ENCODE data around the gene PPIF.

PPIF gene

GRCh38 chr10:79356104-79356503 lies 8.8 kb downstream of the PPIF start:
- Histone ChIP-seq H3K9me3 (ENCODE audit: control insufficient read depth, low read length) (no peaks in the 10 kb centered on the region), H2BK5ac (ENCODE audit: low read depth, low read length, poor library complexity, severe bottlenecking) (no peak overlapping the region), H3K23ac (ENCODE audit: low read length in 2 of 2) (no peak overlapping the region), H4K91ac (ENCODE audit: low read length) (no peak overlapping the region), H3K14ac (ENCODE audit: low read length in 2 of 2) (no peak overlapping the region), H3K4me2 (ENCODE audit: low read length, poor library complexity, severe bottlenecking) (no peak overlapping the region), H3K4me3 (ENCODE audit: insufficient read depth in 1 of 2, low read depth in 1 of 2, low read length in 2 of 2) (no peak overlapping the region), H2AFZ (ENCODE audit: low read depth, low read length) (no peak overlapping the region), H3K9ac (ENCODE audit: low read length) (no peak overlapping the region), H3K36me3 (ENCODE audit: control insufficient read depth in 1 of 2, insufficient read depth in 2 of 2, low read depth in 1 of 2, low read length in 2 of 2) (peaks cover 47 to 59% of the 10 kb centered on the region in 2 experiments), H3K27ac (ENCODE audit: low read length, poor library complexity, severe bottlenecking) (no peak overlapping the region), H2BK120ac (ENCODE audit: low read depth, low read length) (no peak overlapping the region), H2BK15ac (ENCODE audit: low read depth, poor library complexity, severe bottlenecking) (no peak overlapping the region), H3K27me3 (ENCODE audit: control insufficient read depth in 1 of 2, insufficient read depth in 1 of 2, low read length in 2 of 2) (no peaks in the 10 kb centered on the region), H3K18ac (ENCODE audit: low read depth in 1 of 2, low read length in 2 of 2) (no peak overlapping the region), H3K4ac (ENCODE audit: low read depth in 1 of 2, low read length in 2 of 2) (no peak overlapping the region), H2AK5ac (ENCODE audit: low read length, severe bottlenecking) (no peak overlapping the region), H2BK12ac (ENCODE audit: low read length in 2 of 2) (no peak overlapping the region), H3K79me1 (replicated peaks; ENCODE audit: low read length, poor library complexity, severe bottlenecking) (peaks cover 30% of the 10 kb centered on the region), H4K8ac (ENCODE audit: low read length) (no peak overlapping the region), H3K4me1 (ENCODE audit: control insufficient read depth, insufficient read depth, low read depth, low read length) (no peaks in the 10 kb centered on the region)
- WGBS, result 93% methylated on average over 5 of the region's 5 CpGs
- DNase-seq, result no peak

- Histone ChIP-seq H2AFZ (ENCODE audit: low read depth, low read length) (no peak overlapping the region), H3K27ac (ENCODE audit: low read length, poor library complexity, severe bottlenecking) (no peak overlapping the region), H4K8ac (ENCODE audit: low read length) (no peak overlapping the region), H3K4ac (ENCODE audit: low read depth in 1 of 2, low read length in 2 of 2) (no peak overlapping the region), H3K79me1 (replicated peaks; ENCODE audit: low read length, poor library complexity, severe bottlenecking) (peaks cover 24% of the 10 kb centered on the region), H2BK120ac (ENCODE audit: low read depth, low read length) (no peak overlapping the region), H3K23ac (ENCODE audit: low read length in 2 of 2) (no peak overlapping the region), H3K36me3 (ENCODE audit: control insufficient read depth in 1 of 2, insufficient read depth in 2 of 2, low read depth in 1 of 2, low read length in 2 of 2) (peaks cover 37 to 48% of the 10 kb centered on the region in 2 experiments), H3K4me3 (ENCODE audit: insufficient read depth in 1 of 2, low read depth in 1 of 2, low read length in 2 of 2) (no peak overlapping the region), H3K4me2 (ENCODE audit: low read length, poor library complexity, severe bottlenecking) (no peak overlapping the region), H3K9ac (ENCODE audit: low read length) (no peak overlapping the region), H4K91ac (ENCODE audit: low read length) (no peak overlapping the region), H2BK12ac (ENCODE audit: low read length in 2 of 2) (no peak overlapping the region), H2BK5ac (ENCODE audit: low read depth, low read length, poor library complexity, severe bottlenecking) (no peak overlapping the region), H2BK15ac (ENCODE audit: low read depth, poor library complexity, severe bottlenecking) (no peak overlapping the region), H3K27me3 (ENCODE audit: control insufficient read depth in 1 of 2, insufficient read depth in 1 of 2, low read length in 2 of 2) (no peaks in the 10 kb centered on the region), H3K4me1 (ENCODE audit: control insufficient read depth, insufficient read depth, low read depth, low read length) (no peaks in the 10 kb centered on the region), H2AK5ac (ENCODE audit: low read length, severe bottlenecking) (no peak overlapping the region), H3K18ac (ENCODE audit: low read depth in 1 of 2, low read length in 2 of 2) (no peak overlapping the region), H3K14ac (ENCODE audit: low read length in 2 of 2) (no peak overlapping the region), H3K9me3 (ENCODE audit: control insufficient read depth, low read length) (no peaks in the 10 kb centered on the region)
- no peak for DNase-seq
- WGBS, result 95% methylated on average over 9 of the region's 9 CpGs
Observed at GRCh38 chr10:79357180-79357579, 9.9 kb downstream of the PPIF start.

GRCh38 chr10:79358811-79359210 lies 11.5 kb downstream of the PPIF start:
- H3K4me2 ChIP-seq (ENCODE audit: low read length, poor library complexity, severe bottlenecking), result no peak overlapping the region
- 94% methylated on average over 5 of the region's 5 CpGs for WGBS
- H3K9ac ChIP-seq (ENCODE audit: low read length), result no peak overlapping the region
- H3K4ac ChIP-seq (ENCODE audit: low read depth in 1 of 2, low read length in 2 of 2), result no peak overlapping the region
- peaks cover 21 to 32% of the 10 kb centered on the region in 2 experiments for H3K36me3 ChIP-seq (ENCODE audit: control insufficient read depth in 1 of 2, insufficient read depth in 2 of 2, low read depth in 1 of 2, low read length in 2 of 2)
- H3K27ac ChIP-seq (ENCODE audit: low read length, poor library complexity, severe bottlenecking), result no peak overlapping the region
- H3K9me3 ChIP-seq (ENCODE audit: control insufficient read depth, low read length), result no peaks in the 10 kb centered on the region
- no peak overlapping the region for H2AK5ac ChIP-seq (ENCODE audit: low read length, severe bottlenecking)
- no peak overlapping the region for H4K8ac ChIP-seq (ENCODE audit: low read length)
- DNase-seq, result no peak
- H4K91ac ChIP-seq (ENCODE audit: low read length), result no peak overlapping the region
- no peak overlapping the region for H3K14ac ChIP-seq (ENCODE audit: low read length in 2 of 2)
- no peak overlapping the region for H2BK5ac ChIP-seq (ENCODE audit: low read depth, low read length, poor library complexity, severe bottlenecking)
- H3K23ac ChIP-seq (ENCODE audit: low read length in 2 of 2), result no peak overlapping the region
- no peaks in the 10 kb centered on the region for H3K4me1 ChIP-seq (ENCODE audit: control insufficient read depth, insufficient read depth, low read depth, low read length)
- H3K79me1 ChIP-seq (replicated peaks; ENCODE audit: low read length, poor library complexity, severe bottlenecking), result peaks cover 13% of the 10 kb centered on the region
- H3K18ac ChIP-seq (ENCODE audit: low read depth in 1 of 2, low read length in 2 of 2), result no peak overlapping the region
- no peak overlapping the region for H3K4me3 ChIP-seq (ENCODE audit: insufficient read depth in 1 of 2, low read depth in 1 of 2, low read length in 2 of 2)
- H2BK15ac ChIP-seq (ENCODE audit: low read depth, poor library complexity, severe bottlenecking), result no peak overlapping the region
- H3K27me3 ChIP-seq (ENCODE audit: control insufficient read depth in 1 of 2, insufficient read depth in 1 of 2, low read length in 2 of 2), result no peaks in the 10 kb centered on the region
- no peak overlapping the region for H2BK120ac ChIP-seq (ENCODE audit: low read depth, low read length)
- H2BK12ac ChIP-seq (ENCODE audit: low read length in 2 of 2), result no peak overlapping the region
- H2AFZ ChIP-seq (ENCODE audit: low read depth, low read length), result no peak overlapping the region

GRCh38 chr10:79359816-79360498 lies 12.7 kb downstream of the PPIF start:
- H2BK12ac ChIP-seq (ENCODE audit: low read length in 2 of 2), result no peak overlapping the region
- H3K36me3 ChIP-seq (ENCODE audit: control insufficient read depth in 1 of 2, insufficient read depth in 2 of 2, low read depth in 1 of 2, low read length in 2 of 2), result peaks cover 10 to 20% of the 10 kb centered on the region in 2 experiments
- no peaks in the 10 kb centered on the region for H3K27me3 ChIP-seq (ENCODE audit: control insufficient read depth in 1 of 2, insufficient read depth in 1 of 2, low read length in 2 of 2)
- H3K9ac ChIP-seq (ENCODE audit: low read length), result no peak overlapping the region
- H3K79me1 ChIP-seq (replicated peaks; ENCODE audit: low read length, poor library complexity, severe bottlenecking), result peaks cover 7% of the 10 kb centered on the region
- no peaks in the 10 kb centered on the region for H3K4me1 ChIP-seq (ENCODE audit: control insufficient read depth, insufficient read depth, low read depth, low read length)
- H4K91ac ChIP-seq (ENCODE audit: low read length), result no peak overlapping the region
- H2AK5ac ChIP-seq (ENCODE audit: low read length, severe bottlenecking), result no peak overlapping the region
- H2BK5ac ChIP-seq (ENCODE audit: low read depth, low read length, poor library complexity, severe bottlenecking), result no peak overlapping the region
- no peak overlapping the region for H2BK120ac ChIP-seq (ENCODE audit: low read depth, low read length)
- no peak overlapping the region for H4K8ac ChIP-seq (ENCODE audit: low read length)
- H3K4ac ChIP-seq (ENCODE audit: low read depth in 1 of 2, low read length in 2 of 2), result no peak overlapping the region
- no peak overlapping the region for H3K4me2 ChIP-seq (ENCODE audit: low read length, poor library complexity, severe bottlenecking)
- H3K23ac ChIP-seq (ENCODE audit: low read length in 2 of 2), result no peak overlapping the region
- H2AFZ ChIP-seq (ENCODE audit: low read depth, low read length), result no peak overlapping the region
- no peak for DNase-seq
- H3K9me3 ChIP-seq (ENCODE audit: control insufficient read depth, low read length), result peaks cover 6% of the 10 kb centered on the region
- H3K14ac ChIP-seq (ENCODE audit: low read length in 2 of 2), result no peak overlapping the region
- no peak overlapping the region for H3K18ac ChIP-seq (ENCODE audit: low read depth in 1 of 2, low read length in 2 of 2)
- WGBS, result 95% methylated on average over 6 of the region's 6 CpGs
- H2BK15ac ChIP-seq (ENCODE audit: low read depth, poor library complexity, severe bottlenecking), result no peak overlapping the region
- no peak overlapping the region for H3K4me3 ChIP-seq (ENCODE audit: insufficient read depth in 1 of 2, low read depth in 1 of 2, low read length in 2 of 2)
- no peak overlapping the region for H3K27ac ChIP-seq (ENCODE audit: low read length, poor library complexity, severe bottlenecking)
